PC-9 (cell line): ENCODE results near the gene NEK7. TPM values are rescaled to one million over a fixed set of nuclear protein-coding genes. Genes with fewer than 3 reads are reported as not detected.

ENCODE experiments used
- BruUV-seq: library from RNA; stranded (reverse); fragments of 400-500 nt; replicated peaks from 2 replicates; lab custom pipeline; 2021; lab: Mats Ljungman, UMichigan
- CTCF ChIA-PET: fragments of 300-600 bp; sonication (Branson Sonifier 250); formaldehyde crosslinking; loops from one replicate; lab custom pipeline; 2022; ENCODE audit warnings: antibody characterized with exemption; lab: Charles Lee
- POLR2A ChIA-PET: fragments of 300-600 bp; sonication (Branson Sonifier 250); formaldehyde crosslinking; loops from one replicate; lab custom pipeline; 2022; ENCODE audit warnings: antibody characterized with exemption; ENCODE audit not compliant: unreplicated experiment; lab: Charles Lee
- DNase-seq, 2 experiments: peaks; one replicate each; pipeline versions ENCODE4 v3.0.0 to v3.0.0-alpha.2; 2015 to 2022; ENCODE audit warnings: mixed read lengths in 1 of 2
- H2AFZ ChIP-seq: fragments of 200-600 bp; sonication (generic); 2 replicates; pipeline ENCODE4 v1.8.1; 2017; ENCODE audit warnings: antibody characterized with exemption
- H3F3A ChIP-seq: fragments of 200-600 bp; sonication (generic); 2 replicates; pipeline ENCODE4 v1.8.1; 2017; ENCODE audit warnings: antibody characterized with exemption, mild to moderate bottlenecking, low read depth; ENCODE audit not compliant: insufficient read depth
- H3K27ac ChIP-seq: fragments of 200-600 bp; sonication (generic); 2 replicates; pipeline ENCODE4 v1.6.1; 2016; ENCODE audit warnings: mixed run types
- H3K27me3 ChIP-seq: fragments of 200-600 bp; sonication (generic); 2 replicates; pipeline ENCODE4 v1.6.1; 2016; ENCODE audit warnings: low read depth, mixed run types; ENCODE audit not compliant: insufficient read depth
- H3K36me3 ChIP-seq: fragments of 200-600 bp; sonication (generic); 2 replicates; pipeline ENCODE4 v1.6.1; 2016; ENCODE audit warnings: low read depth, mixed run types
- H3K4me1 ChIP-seq: fragments of 200-600 bp; sonication (generic); replicated peaks from 2 replicates; pipeline ENCODE4 v1.6.1; 2016; ENCODE audit warnings: mixed run types; ENCODE audit not compliant: insufficient read depth
- H3K4me2 ChIP-seq: fragments of 200-600 bp; sonication (generic); 2 replicates; pipeline ENCODE4 v1.6.1; 2017; ENCODE audit warnings: mixed run types
- H3K4me3 ChIP-seq: fragments of 200-600 bp; sonication (generic); 2 replicates; pipeline ENCODE4 v1.6.1; 2016; ENCODE audit warnings: mixed run types
- H3K79me2 ChIP-seq: fragments of 200-600 bp; sonication (generic); 2 replicates; pipeline ENCODE4 v1.6.1; 2017; ENCODE audit warnings: low read depth, mixed run types
- H3K9me2 ChIP-seq: fragments of 200-600 bp; sonication (generic); 2 replicates; pipeline ENCODE4 v1.8.1; 2017; ENCODE audit warnings: mild to moderate bottlenecking; ENCODE audit not compliant: insufficient read depth
- H3K9me3 ChIP-seq: fragments of 200-600 bp; sonication (generic); 2 replicates; pipeline ENCODE4 v1.8.1; 2016; ENCODE audit warnings: low read depth; ENCODE audit not compliant: insufficient read depth
- H4K20me1 ChIP-seq: fragments of 200-600 bp; sonication (generic); 2 replicates; pipeline ENCODE4 v1.8.1; 2017; ENCODE audit not compliant: insufficient read depth
- EZH2 ChIP-seq: fragments of 200-600 bp; sonication (generic); IDR thresholded peaks from 2 replicates; pipeline ENCODE4 v1.8.0; 2017; ENCODE audit warnings: antibody characterized with exemption, low read depth
- intact Hi-C: fragments of 100-400 bp; cut with micrococcal nuclease; formaldehyde crosslinking; loops from one replicate; pipeline ENCODE4 v1.10.0; 2022; ENCODE audit not compliant: unreplicated experiment
- total RNA-seq: library from RNA; stranded (reverse); gene quantifications from 2 replicates; pipeline ENCODE4 v1.2.3, GENCODE V29; 2021
- TF ChIP-seq, protein P1 (sequence below): fragments of 200-600 bp; sonication (generic); conservative IDR thresholded peaks from 2 replicates; pipeline ENCODE4 v1.6.1; 2017; ENCODE audit warnings: mixed run types, antibody characterized with exemption, mild to moderate bottlenecking, moderate library complexity

Gene NEK7
- total RNA-seq, 1 experiment from 2014 or later: 67.4 TPM

- TF ChIP-seq, protein P1, sequence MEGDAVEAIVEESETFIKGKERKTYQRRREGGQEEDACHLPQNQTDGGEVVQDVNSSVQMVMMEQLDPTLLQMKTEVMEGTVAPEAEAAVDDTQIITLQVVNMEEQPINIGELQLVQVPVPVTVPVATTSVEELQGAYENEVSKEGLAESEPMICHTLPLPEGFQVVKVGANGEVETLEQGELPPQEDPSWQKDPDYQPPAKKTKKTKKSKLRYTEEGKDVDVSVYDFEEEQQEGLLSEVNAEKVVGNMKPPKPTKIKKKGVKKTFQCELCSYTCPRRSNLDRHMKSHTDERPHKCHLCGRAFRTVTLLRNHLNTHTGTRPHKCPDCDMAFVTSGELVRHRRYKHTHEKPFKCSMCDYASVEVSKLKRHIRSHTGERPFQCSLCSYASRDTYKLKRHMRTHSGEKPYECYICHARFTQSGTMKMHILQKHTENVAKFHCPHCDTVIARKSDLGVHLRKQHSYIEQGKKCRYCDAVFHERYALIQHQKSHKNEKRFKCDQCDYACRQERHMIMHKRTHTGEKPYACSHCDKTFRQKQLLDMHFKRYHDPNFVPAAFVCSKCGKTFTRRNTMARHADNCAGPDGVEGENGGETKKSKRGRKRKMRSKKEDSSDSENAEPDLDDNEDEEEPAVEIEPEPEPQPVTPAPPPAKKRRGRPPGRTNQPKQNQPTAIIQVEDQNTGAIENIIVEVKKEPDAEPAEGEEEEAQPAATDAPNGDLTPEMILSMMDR: no peak
- TF ChIP-seq EZH2: no peak
- CTCF ChIA-PET: no interaction called here
Observed at GRCh38 chr1:198241553-198241952, 84.8 kb downstream of the NEK7 start.

DNA sequence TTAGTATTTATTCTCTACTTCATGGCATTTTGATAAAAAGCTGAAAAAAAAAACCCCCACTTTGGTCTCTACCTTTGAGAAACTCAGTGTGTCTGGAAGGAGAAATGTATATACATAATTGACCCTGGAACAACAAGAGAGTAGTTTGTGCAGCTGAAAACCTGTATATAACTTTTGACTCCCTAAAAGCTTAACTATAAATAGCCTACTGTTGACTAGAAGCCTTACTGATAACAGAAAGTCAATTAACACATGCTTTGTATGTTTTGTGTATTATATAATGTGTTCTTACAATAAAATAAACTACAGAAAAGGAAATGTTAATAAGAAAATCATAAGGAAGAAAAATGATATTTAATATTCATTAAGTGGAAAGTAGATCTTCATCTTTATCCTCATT is 88.0 kb downstream of the NEK7 start:
- CTCF ChIA-PET: no interaction called here
- H3K79me2 ChIP-seq: peaks cover 2% of the 10 kb centered on the region
- TF ChIP-seq, protein P1: no peak
- TF ChIP-seq EZH2: no peak
- POLR2A ChIA-PET: interaction anchor here (0.7 kb wide), 1 partner anchor 59 kb away, joined by 13 read pairs; no protein-coding TSS in a partner anchor
- H3K9me2 ChIP-seq: peaks cover 4% of the 10 kb centered on the region; the same call in 1 of the 2 replicates
- no peak overlapping the region for H3K4me3 ChIP-seq
- H3K27ac ChIP-seq: no peak overlapping the region
- BruUV-seq: no TSS peak
- H3K4me2 ChIP-seq: no peak overlapping the region
- no peak overlapping the region for H2AFZ ChIP-seq
- H3K36me3 ChIP-seq: no peaks in the 10 kb centered on the region
- DNase-seq: no peak
- H3F3A ChIP-seq: no peaks in the 10 kb centered on the region; the same call in 1 of the 2 replicates
- H3K4me1 ChIP-seq: no peaks in the 10 kb centered on the region
- H3K9me3 ChIP-seq: no peaks in the 10 kb centered on the region
- H4K20me1 ChIP-seq: no peaks in the 10 kb centered on the region; the same call in 1 of the 2 replicates
- intact Hi-C loops: no loop called here
- no peaks in the 10 kb centered on the region for H3K27me3 ChIP-seq

More at GRCh38 chr1:198241553-198241952, 84.8 kb downstream of the NEK7 start:
- Histone ChIP-seq H3K9me2 (peaks cover 9% of the 10 kb centered on the region), H3F3A (no peaks in the 10 kb centered on the region; the same call in 1 of the 2 replicates), H3K9me3 (no peaks in the 10 kb centered on the region), H3K79me2 (peaks cover 2% of the 10 kb centered on the region), H3K4me1 (no peaks in the 10 kb centered on the region), H3K27ac (no peak overlapping the region), H3K4me3 (no peak overlapping the region), H2AFZ (no peak overlapping the region), H4K20me1 (no peaks in the 10 kb centered on the region; the same call in 1 of the 2 replicates), H3K27me3 (no peaks in the 10 kb centered on the region), H3K36me3 (no peaks in the 10 kb centered on the region), H3K4me2 (no peak overlapping the region)
- no peak for DNase-seq
- intact Hi-C loops: no loop called here
- POLR2A ChIA-PET: no interaction called here
- BruUV-seq: no TSS peak

- Histone ChIP-seq H3K9me2 (peaks cover 4% of the 10 kb centered on the region; the same call in 1 of the 2 replicates), H3K4me2 (no peak overlapping the region), H3K4me1 (no peaks in the 10 kb centered on the region), H2AFZ (no peak overlapping the region), H4K20me1 (no peaks in the 10 kb centered on the region; the same call in 1 of the 2 replicates), H3K36me3 (no peaks in the 10 kb centered on the region), H3K9me3 (no peaks in the 10 kb centered on the region), H3K79me2 (peaks cover 2% of the 10 kb centered on the region; the same call in 1 of the 2 replicates), H3K4me3 (no peak overlapping the region), H3F3A (no peaks in the 10 kb centered on the region), H3K27me3 (no peaks in the 10 kb centered on the region), H3K27ac (no peak overlapping the region)
- BruUV-seq: no TSS peak
- no peak for TF ChIP-seq EZH2
- TF ChIP-seq, protein P1: no peak
- ChIA-PET CTCF (no interaction called here), POLR2A (no interaction called here)
- no peak for DNase-seq
- intact Hi-C loops: no loop called here
Observed at GRCh38 chr1:198245379-198245778, 88.6 kb downstream of the NEK7 start.
